MCF 10A (cell line): Measurements from ENCODE around the gene AAGAB. TPM values are rescaled to one million over a fixed set of nuclear protein-coding genes. Genes with fewer than 3 reads are reported as not detected.

Experiments used
- BruUV-seq: library from RNA; stranded (reverse); fragments of 400-500 nt; replicated peaks from 2 replicates; lab custom pipeline; 2021; lab: Mats Ljungman, UMichigan
- CTCF ChIA-PET: fragments of 300-600 bp; sonication (Branson Sonifier 250); formaldehyde crosslinking; extraction: SDS; loops from one replicate; lab custom pipeline; 2021; ENCODE audit warnings: antibody characterized with exemption, inconsistent platforms; lab: Yijun Ruan, JAX
- POLR2A ChIA-PET: fragments of 300-600, 350-650 bp; sonication (Branson Sonifier 250); formaldehyde crosslinking; extraction: SDS; loops from one replicate; lab custom pipeline; 2020; ENCODE audit warnings: antibody characterized with exemption, inconsistent platforms; lab: Yijun Ruan, JAX
- DNase-seq: peaks from one replicate; pipeline ENCODE4 v3.0.0-alpha.2; 2018; ENCODE audit not compliant: unreplicated experiment
- H3K27ac Mint-ChIP-seq: one replicate; pipeline ENCODE4 v1.8.0; 2022; ENCODE audit warnings: mild to moderate bottlenecking, low read depth, mixed read lengths; ENCODE audit not compliant: unreplicated experiment
- H3K27me3 Mint-ChIP-seq: one replicate; pipeline ENCODE4 v1.8.0; 2022; ENCODE audit warnings: mixed read lengths; ENCODE audit not compliant: insufficient read depth, unreplicated experiment
- H3K36me3 Mint-ChIP-seq: one replicate; pipeline ENCODE4 v1.8.0; 2022; ENCODE audit warnings: mild to moderate bottlenecking, moderate library complexity, mixed read lengths; ENCODE audit not compliant: insufficient read depth, unreplicated experiment
- H3K4me1 Mint-ChIP-seq: one replicate; pipeline ENCODE4 v1.8.0; 2022; ENCODE audit warnings: mixed read lengths; ENCODE audit not compliant: insufficient read depth, unreplicated experiment
- H3K4me3 Mint-ChIP-seq: one replicate; pipeline ENCODE4 v1.8.0; 2022; ENCODE audit warnings: mild to moderate bottlenecking, moderate library complexity, mixed read lengths; ENCODE audit not compliant: unreplicated experiment
- H3K9me3 Mint-ChIP-seq: one replicate; pipeline ENCODE4 v1.8.0; 2022; ENCODE audit warnings: mixed read lengths; ENCODE audit not compliant: unreplicated experiment
- CTCF ChIP-seq: fragments of 200-600 bp; IDR thresholded peaks from one replicate; pipeline ENCODE4 v1.8.0; 2022; ENCODE audit warnings: antibody characterized with exemption, mild to moderate bottlenecking; ENCODE audit not compliant: unreplicated experiment
- intact Hi-C: fragments of 100-400 bp; cut with micrococcal nuclease; formaldehyde crosslinking; loops from 2 replicates; pipeline ENCODE4 v1.14.1; 2022
- total RNA-seq: library from RNA; stranded (reverse); gene quantifications from 2 replicates; pipeline ENCODE4 v1.2.3, GENCODE V29; 2022

AAGAB gene
- total RNA-seq, 1 experiment from 2014 or later, result 52.7 TPM

GRCh38 chr15:67240235-67241131 lies 14.0 kb downstream of the AAGAB start:
- BruUV-seq, result no TSS peak
- POLR2A ChIA-PET, result interaction anchor here (0.6 to 3.4 kb wide), 22 partner anchors 10 to 589 kb away, joined by 3 to 42 read pairs (median 4); partner anchors contain the start of genes AAGAB, IQCH and SMAD3
- Mint-ChIP-seq H3K27ac (peak overlapping the region; percentile 51), H3K9me3 (no peaks in the 10 kb centered on the region), H3K36me3 (peaks cover 22% of the 10 kb centered on the region), H3K4me1 (peaks cover 31% of the 10 kb centered on the region), H3K27me3 (no peaks in the 10 kb centered on the region), H3K4me3 (no peak overlapping the region)
- peak; percentile 57 for DNase-seq
- intact Hi-C loops, result loop anchor here (1.0 to 5.0 kb wide), 3 partner anchors 63 to 293 kb away; no protein-coding TSS in a partner anchor
- CTCF ChIA-PET, result interaction anchor here (0.5 to 2.9 kb wide), 27 partner anchors 10 to 357 kb away, joined by 3 to 26 read pairs (median 4); partner anchors contain the start of genes AAGAB and IQCH
- peak; percentile 38 for TF ChIP-seq CTCF

GRCh38 chr15:67232591-67232990 lies 21.9 kb downstream of the AAGAB start:
- no peaks in the 10 kb centered on the region for H3K9me3 Mint-ChIP-seq
- CTCF ChIA-PET, result interaction anchor here (0.7 kb wide), 1 partner anchor 604 kb away, joined by 5 read pairs; no protein-coding TSS in a partner anchor
- no peak overlapping the region for H3K4me3 Mint-ChIP-seq
- no peaks in the 10 kb centered on the region for H3K4me1 Mint-ChIP-seq
- no peak for DNase-seq
- peaks cover 50% of the 10 kb centered on the region for H3K36me3 Mint-ChIP-seq
- H3K27me3 Mint-ChIP-seq, result no peaks in the 10 kb centered on the region
- H3K27ac Mint-ChIP-seq, result no peak overlapping the region
- intact Hi-C loops, result no loop called here
- no peak for TF ChIP-seq CTCF
- BruUV-seq, result no TSS peak
- POLR2A ChIA-PET, result interaction anchor here (0.6 kb wide), 1 partner anchor 207 kb away, joined by 3 read pairs; no protein-coding TSS in a partner anchor

GRCh38 chr15:67230504-67230903 lies 24.0 kb downstream of the AAGAB start:
- no TSS peak for BruUV-seq
- Mint-ChIP-seq H3K4me3 (no peak overlapping the region), H3K36me3 (peaks cover 41% of the 10 kb centered on the region), H3K27ac (no peak overlapping the region), H3K27me3 (no peaks in the 10 kb centered on the region), H3K9me3 (no peaks in the 10 kb centered on the region), H3K4me1 (peaks cover 6% of the 10 kb centered on the region)
- ChIA-PET POLR2A (interaction anchor here (0.6 to 1.4 kb wide), 2 partner anchors 9 to 81 kb away, joined by 3 to 4 read pairs; no protein-coding TSS in a partner anchor), CTCF (interaction anchor here (0.6 to 3.4 kb wide), 3 partner anchors 10 to 1359 kb away, joined by 3 to 15 read pairs (median 3); no protein-coding TSS in a partner anchor)
- no peak for TF ChIP-seq CTCF
- intact Hi-C loops, result no loop called here
- no peak for DNase-seq

GRCh38 chr15:67228286-67228685 lies 26.2 kb downstream of the AAGAB start:
- intact Hi-C loops, result no loop called here
- Mint-ChIP-seq H3K9me3 (no peaks in the 10 kb centered on the region), H3K36me3 (peaks cover 37% of the 10 kb centered on the region), H3K27me3 (no peaks in the 10 kb centered on the region), H3K4me3 (no peak overlapping the region), H3K4me1 (peaks cover 13% of the 10 kb centered on the region), H3K27ac (no peak overlapping the region)
- no TSS peak for BruUV-seq
- TF ChIP-seq CTCF, result no peak
- CTCF ChIA-PET, result interaction anchor here (3.4 kb wide), 1 partner anchor 12 kb away, joined by 15 read pairs; no protein-coding TSS in a partner anchor
- POLR2A ChIA-PET, result interaction anchor here (0.7 to 2.3 kb wide), 6 partner anchors 9 to 343 kb away, joined by 3 to 7 read pairs (median 3); no protein-coding TSS in a partner anchor
- no peak for DNase-seq
